ENCODE results near the gene STK16. TPM values are rescaled to one million over a fixed set of nuclear protein-coding genes. Genes with fewer than 3 reads are reported as not detected.
A peak's percentile ranks its signal among the peaks of the same experiment; 100 is the strongest.

STK16 gene
- total and polyA plus RNA-seq, 3 experiments from 2014 or later, result 18.6 to 26.1 (median 23.0) TPM

GRCh38 chr2:219266886-219267285 is 21.6 kb downstream of the STK16 start:
- Histone ChIP-seq H3K27ac (ENCODE audit: low read depth, low read length) (no peak overlapping the region), H3K4me3 (ENCODE audit: low read length) (no peak overlapping the region), H3K27me3 (ENCODE audit: insufficient read depth, low read length, poor library complexity, severe bottlenecking) (no peaks in the 10 kb centered on the region), H3K36me3 (ENCODE audit: insufficient read depth, low read length) (no peaks in the 10 kb centered on the region), H3K4me1 (ENCODE audit: insufficient read depth, low read length) (no peaks in the 10 kb centered on the region), H3K9me3 (ENCODE audit: low read length) (no peaks in the 10 kb centered on the region)
- Mint-ChIP-seq H3K27me3 (peaks cover 3 to 4% of the 10 kb centered on the region in 2 donors), H3K4me1 (no peaks in the 10 kb centered on the region), H3K9me3 (no peaks in the 10 kb centered on the region), H3K36me3 (no peaks in the 10 kb centered on the region), H3K4me3 (no peak overlapping the region), H3K27ac (no peak overlapping the region)
- DNase-seq, result peak in 1 of 5 donors; percentile 15
- ChIA-PET CTCF (interaction anchor here (1.6 to 2.2 kb wide), 2 partner anchors 11 to 17 kb away, joined by 4 to 6 read pairs; no protein-coding TSS in a partner anchor), POLR2A (no interaction called here)

DNA sequence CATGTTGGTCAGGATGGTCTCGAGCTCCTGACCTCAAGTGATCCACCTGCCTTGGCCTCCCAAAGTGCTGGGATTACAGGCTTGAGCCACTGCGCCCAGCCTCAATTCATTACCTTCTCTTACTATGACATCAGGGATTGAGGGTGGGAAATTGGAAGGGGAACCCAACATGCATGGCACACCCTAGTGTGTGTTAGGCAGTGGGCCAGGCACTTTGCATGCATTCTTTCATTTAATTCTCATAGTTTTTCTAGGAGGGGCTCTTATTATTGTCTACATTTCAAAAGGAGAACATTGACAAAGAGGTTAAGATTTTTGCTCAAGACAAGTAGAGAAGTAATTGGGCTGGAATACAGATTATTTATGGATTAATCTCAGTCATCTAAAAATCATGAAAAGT is 23.0 kb downstream of the STK16 start:
- H3K36me3 Mint-ChIP-seq, result no peaks in the 10 kb centered on the region
- ChIA-PET CTCF (interaction anchor here (1.6 to 3.1 kb wide), 3 partner anchors 9 to 26 kb away, joined by 4 to 15 read pairs (median 6); no protein-coding TSS in a partner anchor), POLR2A (no interaction called here)
- no peaks in the 10 kb centered on the region for H3K9me3 ChIP-seq (ENCODE audit: low read length)
- H3K27me3 Mint-ChIP-seq, result peaks cover 0 to under 1% of the 10 kb centered on the region in 2 donors
- peak in 1 of 5 donors; percentile 25 for DNase-seq
- no peaks in the 10 kb centered on the region for H3K27me3 ChIP-seq (ENCODE audit: insufficient read depth, low read length, poor library complexity, severe bottlenecking)
- H3K4me3 Mint-ChIP-seq, result no peak overlapping the region
- peak overlapping the region in 1 of 8 donors; percentile 69 for H3K27ac Mint-ChIP-seq
- no peak overlapping the region for H3K4me3 ChIP-seq (ENCODE audit: low read length)
- H3K27ac ChIP-seq (ENCODE audit: low read depth, low read length), result no peak overlapping the region
- H3K9me3 Mint-ChIP-seq, result no peaks in the 10 kb centered on the region
- no peaks in the 10 kb centered on the region for H3K36me3 ChIP-seq (ENCODE audit: insufficient read depth, low read length)
- H3K4me1 Mint-ChIP-seq, result no peaks in the 10 kb centered on the region
- no peaks in the 10 kb centered on the region for H3K4me1 ChIP-seq (ENCODE audit: insufficient read depth, low read length)

DNA sequence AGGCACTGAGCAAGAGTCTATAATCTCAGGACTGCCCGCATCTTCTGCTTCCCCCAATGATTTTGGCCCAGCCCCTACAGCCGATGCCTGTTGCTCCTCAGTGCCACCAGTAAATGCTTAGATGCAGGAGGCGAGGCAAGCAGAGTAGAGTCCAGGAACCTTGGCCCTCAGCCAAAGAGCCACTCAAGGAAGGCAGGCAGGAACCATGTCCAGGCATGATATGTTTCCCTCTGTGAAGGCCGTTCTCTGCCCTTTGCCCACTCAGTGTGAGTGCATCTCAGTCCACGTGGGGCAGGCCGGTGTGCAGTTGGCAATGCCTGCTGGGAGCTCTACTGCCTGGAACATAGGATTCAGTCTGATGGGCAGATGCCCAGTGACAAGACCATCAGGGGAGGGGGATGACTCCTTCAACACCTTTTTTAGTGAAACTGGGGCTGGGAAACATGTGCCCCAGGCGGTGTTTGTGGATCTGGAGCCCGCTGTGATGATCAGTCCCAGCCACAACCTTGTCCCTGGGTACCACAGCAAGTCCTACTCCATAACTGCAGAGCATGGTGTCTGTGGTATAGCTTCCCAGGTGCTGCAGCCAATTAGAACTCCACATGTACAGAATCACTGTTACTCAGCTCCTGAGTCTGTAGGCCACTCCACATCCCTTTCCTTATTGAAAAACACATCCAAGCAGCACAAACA is 24.2 kb downstream of the STK16 start:
- Histone ChIP-seq H3K27ac (ENCODE audit: low read depth, low read length) (no peak overlapping the region), H3K27me3 (ENCODE audit: insufficient read depth, low read length, poor library complexity, severe bottlenecking) (no peaks in the 10 kb centered on the region), H3K36me3 (ENCODE audit: insufficient read depth, low read length) (no peaks in the 10 kb centered on the region), H3K4me3 (ENCODE audit: low read length) (no peak overlapping the region), H3K9me3 (ENCODE audit: low read length) (no peaks in the 10 kb centered on the region), H3K4me1 (ENCODE audit: insufficient read depth, low read length) (no peaks in the 10 kb centered on the region)
- POLR2A ChIA-PET, result no interaction called here
- Mint-ChIP-seq H3K9me3 (no peaks in the 10 kb centered on the region), H3K4me1 (no peaks in the 10 kb centered on the region), H3K27me3 (no peaks in the 10 kb centered on the region), H3K36me3 (no peaks in the 10 kb centered on the region), H3K27ac (peak overlapping the region in 1 of 8 donors; percentile 25), H3K4me3 (no peak overlapping the region)
- no peak for DNase-seq
- CTCF ChIA-PET, result interaction anchor here (0.8 to 3.1 kb wide), 4 partner anchors 8 to 63 kb away, joined by 3 to 15 read pairs (median 4); partner anchors contain the start of genes DNAJB2 and ZFAND2B

GRCh38 chr2:219270055-219270372 is 24.7 kb downstream of the STK16 start:
- Mint-ChIP-seq H3K4me1 (no peaks in the 10 kb centered on the region), H3K9me3 (no peaks in the 10 kb centered on the region), H3K4me3 (no peak overlapping the region), H3K27me3 (no peaks in the 10 kb centered on the region), H3K36me3 (no peaks in the 10 kb centered on the region), H3K27ac (no peak overlapping the region)
- no peaks in the 10 kb centered on the region for H3K36me3 ChIP-seq (ENCODE audit: insufficient read depth, low read length)
- DNase-seq, result no peak
- H3K4me1 ChIP-seq (ENCODE audit: insufficient read depth, low read length), result no peaks in the 10 kb centered on the region
- CTCF ChIA-PET, result interaction anchor here (0.8 to 3.1 kb wide), 4 partner anchors 8 to 63 kb away, joined by 3 to 15 read pairs (median 4); partner anchors contain the start of genes DNAJB2 and ZFAND2B
- H3K4me3 ChIP-seq (ENCODE audit: low read length), result no peak overlapping the region
- H3K27me3 ChIP-seq (ENCODE audit: insufficient read depth, low read length, poor library complexity, severe bottlenecking), result no peaks in the 10 kb centered on the region
- no peaks in the 10 kb centered on the region for H3K9me3 ChIP-seq (ENCODE audit: low read length)
- POLR2A ChIA-PET, result no interaction called here
- H3K27ac ChIP-seq (ENCODE audit: low read depth, low read length), result no peak overlapping the region

DNA sequence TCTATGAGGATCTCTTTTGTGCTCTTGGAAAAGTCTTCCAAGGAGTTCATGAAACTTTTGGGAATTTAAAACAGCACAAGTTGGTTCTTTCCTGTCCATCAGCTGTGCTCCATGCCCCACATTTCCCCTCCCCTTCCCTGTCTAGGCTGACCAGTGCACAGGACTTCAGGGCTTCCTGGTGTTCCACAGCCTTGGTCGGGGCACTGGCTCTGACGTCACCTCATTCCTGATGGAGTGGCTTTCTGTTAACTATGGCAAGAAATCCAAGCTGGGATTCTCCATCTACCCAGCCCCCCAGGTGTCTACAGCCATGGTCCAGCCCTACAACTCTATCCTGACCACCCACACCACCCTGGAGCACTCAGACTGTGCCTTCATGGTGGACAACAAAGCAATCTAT is 25.7 kb downstream of the STK16 start:
- Mint-ChIP-seq H3K9me3 (no peaks in the 10 kb centered on the region), H3K4me1 (no peaks in the 10 kb centered on the region), H3K4me3 (no peak overlapping the region), H3K27me3 (no peaks in the 10 kb centered on the region), H3K36me3 (no peaks in the 10 kb centered on the region), H3K27ac (peak overlapping the region in 1 of 8 donors; percentile 13)
- H3K27me3 ChIP-seq (ENCODE audit: insufficient read depth, low read length, poor library complexity, severe bottlenecking), result no peaks in the 10 kb centered on the region
- ChIA-PET CTCF (interaction anchor here (1.4 to 3.1 kb wide), 2 partner anchors 9 to 24 kb away, joined by 4 to 15 read pairs; no protein-coding TSS in a partner anchor), POLR2A (no interaction called here)
- no peaks in the 10 kb centered on the region for H3K4me1 ChIP-seq (ENCODE audit: insufficient read depth, low read length)
- no peak overlapping the region for H3K27ac ChIP-seq (ENCODE audit: low read depth, low read length)
- no peak for DNase-seq
- H3K9me3 ChIP-seq (ENCODE audit: low read length), result no peaks in the 10 kb centered on the region
- H3K4me3 ChIP-seq (ENCODE audit: low read length), result no peak overlapping the region
- no peaks in the 10 kb centered on the region for H3K36me3 ChIP-seq (ENCODE audit: insufficient read depth, low read length)

- Histone ChIP-seq H3K9me3 (ENCODE audit: low read length) (no peaks in the 10 kb centered on the region), H3K27ac (ENCODE audit: low read depth, low read length) (no peak overlapping the region), H3K4me1 (ENCODE audit: insufficient read depth, low read length) (peaks cover 2% of the 10 kb centered on the region), H3K27me3 (ENCODE audit: insufficient read depth, low read length, poor library complexity, severe bottlenecking) (no peaks in the 10 kb centered on the region), H3K4me3 (ENCODE audit: low read length) (no peak overlapping the region), H3K36me3 (ENCODE audit: insufficient read depth, low read length) (no peaks in the 10 kb centered on the region)
- no peak overlapping the region for H3K4me3 Mint-ChIP-seq
- CTCF ChIA-PET, result interaction anchor here (14.9 kb wide), 1 partner anchor 20 kb away, joined by 258 read pairs; no protein-coding TSS in a partner anchor
- DNase-seq, result no peak
- H3K9me3 Mint-ChIP-seq, result no peaks in the 10 kb centered on the region
- no peaks in the 10 kb centered on the region for H3K27me3 Mint-ChIP-seq
- H3K27ac Mint-ChIP-seq, result peak overlapping the region in 2 of 8 donors; percentile 3 to 88
- peaks cover 1 to 4% (median 3%) of the 10 kb centered on the region in 3 donors for H3K4me1 Mint-ChIP-seq
- POLR2A ChIA-PET, result no interaction called here
- H3K36me3 Mint-ChIP-seq, result no peaks in the 10 kb centered on the region
Measured at GRCh38 chr2:219272356-219272755, 27.1 kb downstream of the STK16 start.

GRCh38 chr2:219272995-219273394 is 27.7 kb downstream of the STK16 start:
- H3K4me1 Mint-ChIP-seq, result peaks cover 7 to 10% (median 10%) of the 10 kb centered on the region in 3 donors
- Histone ChIP-seq H3K4me3 (ENCODE audit: low read length) (no peak overlapping the region), H3K27me3 (ENCODE audit: insufficient read depth, low read length, poor library complexity, severe bottlenecking) (no peaks in the 10 kb centered on the region), H3K4me1 (ENCODE audit: insufficient read depth, low read length) (peaks cover 8% of the 10 kb centered on the region), H3K27ac (ENCODE audit: low read depth, low read length) (no peak overlapping the region), H3K9me3 (ENCODE audit: low read length) (no peaks in the 10 kb centered on the region), H3K36me3 (ENCODE audit: insufficient read depth, low read length) (no peaks in the 10 kb centered on the region)
- no peaks in the 10 kb centered on the region for H3K36me3 Mint-ChIP-seq
- H3K4me3 Mint-ChIP-seq, result no peak overlapping the region
- H3K9me3 Mint-ChIP-seq, result no peaks in the 10 kb centered on the region
- no peak overlapping the region for H3K27ac Mint-ChIP-seq
- no peaks in the 10 kb centered on the region for H3K27me3 Mint-ChIP-seq
- no peak for DNase-seq
- CTCF ChIA-PET, result interaction anchor here (14.9 kb wide), 1 partner anchor 20 kb away, joined by 258 read pairs; no protein-coding TSS in a partner anchor
- POLR2A ChIA-PET, result no interaction called here

DNA sequence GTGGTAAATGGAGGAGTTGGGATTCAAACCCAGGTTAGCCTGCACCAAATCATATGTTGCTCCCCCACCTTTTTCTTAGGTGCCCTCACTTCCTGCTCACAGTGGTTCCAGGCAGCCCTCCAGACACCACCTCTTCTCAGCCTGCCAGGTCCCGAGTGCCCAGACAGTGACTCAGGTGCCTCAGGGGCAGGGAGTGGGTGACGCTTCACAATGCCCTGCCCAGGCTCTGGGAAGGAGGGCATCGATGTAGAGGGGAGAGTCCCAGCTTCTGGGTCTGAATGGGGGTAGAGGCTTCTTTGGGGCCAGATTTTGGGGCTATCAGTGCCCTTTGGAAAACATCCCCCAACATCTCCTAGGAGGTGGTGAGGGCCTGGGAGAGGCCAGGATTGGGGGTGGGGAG is 28.7 kb downstream of the STK16 start:
- ChIA-PET CTCF (interaction anchor here (1.0 to 14.9 kb wide), 3 partner anchors 19 to 103 kb away, joined by 3 to 258 read pairs (median 136); partner anchors contain the start of genes TUBA4A and TUBA4B), POLR2A (interaction anchor here (0.5 to 1.1 kb wide), 2 partner anchors 26 to 676 kb away, joined by 3 read pairs; no protein-coding TSS in a partner anchor)
- Mint-ChIP-seq H3K36me3 (no peaks in the 10 kb centered on the region), H3K9me3 (no peaks in the 10 kb centered on the region), H3K27ac (peak overlapping the region in 1 of 8 donors; percentile 9), H3K27me3 (no peaks in the 10 kb centered on the region), H3K4me1 (peaks cover 16 to 20% (median 19%) of the 10 kb centered on the region in 3 donors), H3K4me3 (no peak overlapping the region)
- H3K27ac ChIP-seq (ENCODE audit: low read depth, low read length), result no peak overlapping the region
- H3K27me3 ChIP-seq (ENCODE audit: insufficient read depth, low read length, poor library complexity, severe bottlenecking), result no peaks in the 10 kb centered on the region
- H3K9me3 ChIP-seq (ENCODE audit: low read length), result no peaks in the 10 kb centered on the region
- H3K36me3 ChIP-seq (ENCODE audit: insufficient read depth, low read length), result no peaks in the 10 kb centered on the region
- peaks cover 17% of the 10 kb centered on the region for H3K4me1 ChIP-seq (ENCODE audit: insufficient read depth, low read length)
- H3K4me3 ChIP-seq (ENCODE audit: low read length), result no peak overlapping the region
- no peak for DNase-seq
